Tibial nerve (tissue), 4 donors: ENCODE measurements around the gene SLC25A17. TPM values are rescaled to one million over a fixed set of nuclear protein-coding genes. Genes with fewer than 3 reads are reported as not detected.

Experiments
- DNase-seq, 2 donors: peaks; one replicate each; pipeline ENCODE4 v3.0.0-alpha.2; 2019; ENCODE audit warnings: low spot score in 2 of 2
- H3K27ac ChIP-seq, 4 donors: fragments of 200-600 bp; sonication (generic) in 3 of 4; one replicate each; pipeline ENCODE4 v1.5.1; 2017 to 2019; ENCODE audit warnings: mild to moderate bottlenecking in 1 of 4
- H3K27me3 ChIP-seq, 2 donors: fragments of 200-600 bp; sonication (generic) in 1 of 2; one replicate each; pipeline versions ENCODE4 v1.5.1 to v1.6.0; 2017 to 2019
- H3K36me3 ChIP-seq, 3 donors: fragments of 200-600 bp; sonication (generic); one replicate each; pipeline ENCODE4 v1.5.1; 2018 to 2019
- H3K4me1 ChIP-seq, 4 donors: fragments of 200-600 bp; sonication (generic) in 3 of 4; one replicate each; pipeline ENCODE4 v1.5.1; 2017 to 2019
- H3K4me3 ChIP-seq, 4 donors: fragments of 200-600 bp; sonication (generic) in 3 of 4; one replicate each; pipeline ENCODE4 v1.5.1; 2017 to 2019; ENCODE audit warnings: mild to moderate bottlenecking in 1 of 4, moderate library complexity in 1 of 4
- H3K9me3 ChIP-seq, 4 donors: fragments of 200-600 bp; sonication (generic) in 3 of 4; one replicate each; pipeline ENCODE4 v1.5.1; 2017 to 2019
- CTCF ChIP-seq, 5 experiments: fragments of 200-600 bp in 3 of 5; fragments of 450-650 bp in 2 of 5; sonication (generic) in 3 of 5; IDR thresholded peaks; one replicate each; pipeline ENCODE4 v1.5.1; 2016 to 2019; ENCODE audit warnings: antibody characterized with exemption in 5 of 5, mild to moderate bottlenecking in 3 of 5, moderate library complexity in 2 of 5
- EP300 ChIP-seq, 2 donors: sonication (generic); formaldehyde crosslinking; IDR thresholded peaks; one replicate each; pipeline ENCODE4 v1.6.1; 2017; ENCODE audit warnings: antibody characterized with exemption in 2 of 2, mild to moderate bottlenecking in 1 of 2
- POLR2A ChIP-seq, 2 donors: fragments of 450-650 bp; IDR thresholded peaks; one replicate each; pipeline ENCODE4 v1.6.1; 2017; ENCODE audit warnings: antibody characterized with exemption in 2 of 2, mild to moderate bottlenecking in 2 of 2, moderate library complexity in 2 of 2
- WGBS, 2 donors: methylation state at CpG; one replicate each; pipeline ENCODE4 v1.1.5; 2018; 5-methylcytosine and 5-hydroxymethylcytosine counted together
- total RNA-seq, 4 donors: library from RNA; depleted of rRNA; stranded (reverse); fragments of >200 nt; gene quantifications; one replicate each; pipeline ENCODE4 v1.1.0, GENCODE V29; 2016

The SLC25A17 gene
- total RNA-seq, 4 donors from 2014 or later, result 19.3 to 34.1 (median 21.4) TPM

GRCh38 chr22:40805699-40806203, 13.4 kb downstream of the SLC25A17 start:
- H3K4me1 ChIP-seq, result peaks cover 0 to 25% (median 4%) of the 10 kb centered on the region in 4 donors
- peak overlapping the region in 2 of 4 donors; percentile 32 to 60 for H3K27ac ChIP-seq
- TF ChIP-seq EP300 (IDR thresholded peaks at IDR 0.05) (no peak), POLR2A (IDR thresholded peaks at IDR 0.05) (no peak), CTCF (IDR thresholded peaks at IDR 0.05) (no peak)
- DNase-seq, result no peak
- no peak overlapping the region for H3K4me3 ChIP-seq
- no peaks in the 10 kb centered on the region for H3K9me3 ChIP-seq
- H3K27me3 ChIP-seq, result no peaks in the 10 kb centered on the region
- 85 to 89% methylated on average over 3 of the region's 3 CpGs for WGBS, 2 donors
- H3K36me3 ChIP-seq, result peaks cover 0 to 14% (median 0%) of the 10 kb centered on the region in 3 donors

DNA sequence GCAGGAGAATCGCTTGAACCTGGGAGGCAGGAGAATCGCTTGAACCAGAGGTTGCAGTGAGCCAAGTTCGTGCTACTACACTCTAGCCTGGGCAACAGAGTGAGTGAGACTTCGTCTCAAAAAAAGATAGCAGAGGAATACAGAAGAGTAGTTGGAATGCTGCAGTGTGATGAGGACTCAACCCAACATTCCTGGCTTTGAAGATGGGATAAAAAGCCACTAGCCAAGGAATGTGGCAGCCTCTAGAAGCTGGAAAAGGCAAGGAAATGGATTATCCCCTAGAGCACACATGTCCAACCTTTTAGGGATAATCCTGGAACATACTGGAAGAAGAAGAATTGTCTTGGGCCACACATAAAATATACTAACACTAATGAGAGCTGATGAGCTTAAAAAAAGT, 13.9 kb downstream of the SLC25A17 start:
- Histone ChIP-seq H3K36me3 (peaks cover 0 to 14% (median 0%) of the 10 kb centered on the region in 3 donors), H3K27ac (peak overlapping the region in 2 of 4 donors; percentile 32 to 60), H3K4me1 (peaks cover 0 to 27% (median 4%) of the 10 kb centered on the region in 4 donors), H3K9me3 (no peaks in the 10 kb centered on the region), H3K4me3 (no peak overlapping the region), H3K27me3 (no peaks in the 10 kb centered on the region)
- DNase-seq, result no peak
- TF ChIP-seq POLR2A (IDR thresholded peaks at IDR 0.05), result no peak
- TF ChIP-seq CTCF (IDR thresholded peaks at IDR 0.05), result no peak
- WGBS, 2 donors, result 79 to 82% methylated on average over 4 of the region's 4 CpGs

- 85 to 89% methylated on average over 1 of the region's 1 CpG for WGBS, 2 donors
- Histone ChIP-seq H3K9me3 (no peaks in the 10 kb centered on the region), H3K4me1 (peaks cover 0 to 11% (median 0%) of the 10 kb centered on the region in 4 donors), H3K27me3 (no peaks in the 10 kb centered on the region), H3K27ac (no peak overlapping the region), H3K4me3 (no peak overlapping the region), H3K36me3 (peaks cover 0 to 14% (median 0%) of the 10 kb centered on the region in 3 donors)
- DNase-seq, result no peak
- no peak for TF ChIP-seq CTCF (IDR thresholded peaks at IDR 0.05)
- no peak for TF ChIP-seq EP300 (IDR thresholded peaks at IDR 0.05)
- no peak for TF ChIP-seq POLR2A (IDR thresholded peaks at IDR 0.05)
Observed at GRCh38 chr22:40803321-40803720, 15.8 kb downstream of the SLC25A17 start.

- no peak overlapping the region for H3K4me3 ChIP-seq
- WGBS, 2 donors, result 94 to 96% methylated on average over 3 of the region's 3 CpGs
- H3K27ac ChIP-seq, result no peak overlapping the region
- no peak for TF ChIP-seq CTCF (IDR thresholded peaks at IDR 0.05)
- no peak for TF ChIP-seq POLR2A (IDR thresholded peaks at IDR 0.05)
- TF ChIP-seq EP300 (IDR thresholded peaks at IDR 0.05), result no peak
- no peaks in the 10 kb centered on the region for H3K9me3 ChIP-seq
- H3K4me1 ChIP-seq, result peaks cover 0 to 3% (median 0%) of the 10 kb centered on the region in 4 donors
- DNase-seq, result no peak
- H3K27me3 ChIP-seq, result no peaks in the 10 kb centered on the region
- H3K36me3 ChIP-seq, result peaks cover 0 to 31% (median 0%) of the 10 kb centered on the region in 3 donors
Observed at GRCh38 chr22:40799008-40799407, 20.1 kb downstream of the SLC25A17 start.

DNA sequence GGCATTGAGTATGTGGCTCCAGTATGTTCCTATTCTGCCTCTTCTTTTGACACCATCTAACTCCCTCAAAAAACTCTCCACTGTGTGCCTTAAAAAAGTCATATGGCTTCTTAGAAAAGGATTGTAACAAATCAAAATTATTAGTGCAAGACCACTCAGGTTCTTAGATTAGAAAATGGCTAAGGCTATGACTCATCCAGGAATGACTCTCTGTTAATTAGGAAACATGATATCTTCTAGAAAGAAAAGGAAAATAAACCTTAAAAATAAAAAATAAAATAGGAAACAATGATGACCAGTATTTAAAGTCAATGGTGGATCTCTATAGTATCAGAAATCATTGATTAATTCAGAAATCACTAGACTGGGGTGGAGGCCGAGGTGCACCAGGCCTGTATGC, 21.7 kb downstream of the SLC25A17 start:
- H3K27ac ChIP-seq, result no peak overlapping the region
- no peak for DNase-seq
- TF ChIP-seq CTCF (IDR thresholded peaks at IDR 0.05) (no peak), POLR2A (IDR thresholded peaks at IDR 0.05) (no peak), EP300 (IDR thresholded peaks at IDR 0.05) (no peak)
- 95 to 96% methylated on average over 1 of the region's 1 CpG for WGBS, 2 donors
- H3K9me3 ChIP-seq, result no peaks in the 10 kb centered on the region
- no peaks in the 10 kb centered on the region for H3K27me3 ChIP-seq
- H3K4me3 ChIP-seq, result no peak overlapping the region
- H3K4me1 ChIP-seq, result peaks cover 0 to 3% (median 0%) of the 10 kb centered on the region in 4 donors
- H3K36me3 ChIP-seq, result peaks cover 0 to 40% (median 0%) of the 10 kb centered on the region in 3 donors
